ENCODE data around the gene CMIP. TPM values are rescaled to one million over a fixed set of nuclear protein-coding genes. Genes with fewer than 3 reads are reported as not detected.

CMIP gene
- total RNA-seq, 1 donor from 2014 or later, result 163 TPM

DNA sequence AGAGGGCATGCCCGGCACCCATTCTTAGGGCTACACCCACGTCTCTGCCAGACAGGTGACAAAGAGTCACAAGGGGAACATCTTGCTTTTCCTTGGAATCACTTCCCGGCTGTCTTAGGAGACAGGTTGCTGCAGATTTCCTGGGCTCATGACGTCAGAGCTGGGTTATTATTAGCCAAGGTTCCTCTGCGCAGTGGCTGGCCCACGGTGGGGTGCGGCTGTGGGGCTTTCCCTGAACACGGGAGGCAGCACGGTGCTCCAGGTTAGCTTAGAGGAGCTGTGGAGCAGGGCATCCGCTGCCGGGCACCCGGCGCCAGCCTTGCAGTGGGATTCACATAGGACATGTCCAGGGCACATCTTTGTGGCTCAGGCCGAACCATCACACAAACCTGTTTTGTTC lies 216.5 kb downstream of the CMIP start:
- no peak for DNase-seq
- H3K4me1 Mint-ChIP-seq (ENCODE audit: low read depth, unreplicated experiment), result peaks cover 10% of the 10 kb centered on the region
- no peak overlapping the region for H3K27ac Mint-ChIP-seq (ENCODE audit: unreplicated experiment)
- H3K27me3 Mint-ChIP-seq (ENCODE audit: unreplicated experiment), result peaks cover 16% of the 10 kb centered on the region
- TF ChIP-seq, protein P1, sequence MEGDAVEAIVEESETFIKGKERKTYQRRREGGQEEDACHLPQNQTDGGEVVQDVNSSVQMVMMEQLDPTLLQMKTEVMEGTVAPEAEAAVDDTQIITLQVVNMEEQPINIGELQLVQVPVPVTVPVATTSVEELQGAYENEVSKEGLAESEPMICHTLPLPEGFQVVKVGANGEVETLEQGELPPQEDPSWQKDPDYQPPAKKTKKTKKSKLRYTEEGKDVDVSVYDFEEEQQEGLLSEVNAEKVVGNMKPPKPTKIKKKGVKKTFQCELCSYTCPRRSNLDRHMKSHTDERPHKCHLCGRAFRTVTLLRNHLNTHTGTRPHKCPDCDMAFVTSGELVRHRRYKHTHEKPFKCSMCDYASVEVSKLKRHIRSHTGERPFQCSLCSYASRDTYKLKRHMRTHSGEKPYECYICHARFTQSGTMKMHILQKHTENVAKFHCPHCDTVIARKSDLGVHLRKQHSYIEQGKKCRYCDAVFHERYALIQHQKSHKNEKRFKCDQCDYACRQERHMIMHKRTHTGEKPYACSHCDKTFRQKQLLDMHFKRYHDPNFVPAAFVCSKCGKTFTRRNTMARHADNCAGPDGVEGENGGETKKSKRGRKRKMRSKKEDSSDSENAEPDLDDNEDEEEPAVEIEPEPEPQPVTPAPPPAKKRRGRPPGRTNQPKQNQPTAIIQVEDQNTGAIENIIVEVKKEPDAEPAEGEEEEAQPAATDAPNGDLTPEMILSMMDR (IDR thresholded peaks at IDR 0.05; ENCODE audit: partially characterized antibody, unreplicated experiment), result no peak
- H3K4me3 Mint-ChIP-seq (ENCODE audit: unreplicated experiment), result no peak overlapping the region
- peaks cover 23% of the 10 kb centered on the region for H3K36me3 Mint-ChIP-seq (ENCODE audit: unreplicated experiment)
- peaks cover 7% of the 10 kb centered on the region for H3K9me3 Mint-ChIP-seq (ENCODE audit: unreplicated experiment)

DNA sequence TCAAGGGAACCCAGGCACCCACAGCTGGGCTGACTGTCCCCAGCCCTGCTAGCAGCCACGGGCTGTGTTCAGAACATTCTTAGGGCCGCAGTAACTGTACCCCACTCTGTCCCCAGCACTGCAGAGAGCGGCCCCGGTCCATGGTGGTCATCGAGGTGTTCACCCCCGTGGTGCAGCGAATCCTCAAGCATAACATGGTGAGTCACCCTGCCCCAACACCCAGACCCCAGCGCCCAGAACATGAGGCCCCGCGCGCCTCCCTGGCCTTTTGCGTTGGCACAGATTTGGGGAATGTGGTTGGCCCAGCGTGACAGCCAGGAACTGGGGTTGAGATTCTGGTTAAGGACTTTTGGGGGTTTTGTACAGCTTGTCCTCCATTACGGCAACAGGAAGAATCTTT lies 219.5 kb downstream of the CMIP start:
- DNase-seq, result no peak
- H3K36me3 Mint-ChIP-seq (ENCODE audit: unreplicated experiment), result peaks cover 16% of the 10 kb centered on the region
- H3K27ac Mint-ChIP-seq (ENCODE audit: unreplicated experiment), result no peak overlapping the region
- H3K4me1 Mint-ChIP-seq (ENCODE audit: low read depth, unreplicated experiment), result peaks cover 9% of the 10 kb centered on the region
- peaks cover 11% of the 10 kb centered on the region for H3K9me3 Mint-ChIP-seq (ENCODE audit: unreplicated experiment)
- TF ChIP-seq, protein P1 (IDR thresholded peaks at IDR 0.05; ENCODE audit: partially characterized antibody, unreplicated experiment), result no peak
- H3K27me3 Mint-ChIP-seq (ENCODE audit: unreplicated experiment), result peaks cover 17% of the 10 kb centered on the region
- H3K4me3 Mint-ChIP-seq (ENCODE audit: unreplicated experiment), result no peak overlapping the region

DNA sequence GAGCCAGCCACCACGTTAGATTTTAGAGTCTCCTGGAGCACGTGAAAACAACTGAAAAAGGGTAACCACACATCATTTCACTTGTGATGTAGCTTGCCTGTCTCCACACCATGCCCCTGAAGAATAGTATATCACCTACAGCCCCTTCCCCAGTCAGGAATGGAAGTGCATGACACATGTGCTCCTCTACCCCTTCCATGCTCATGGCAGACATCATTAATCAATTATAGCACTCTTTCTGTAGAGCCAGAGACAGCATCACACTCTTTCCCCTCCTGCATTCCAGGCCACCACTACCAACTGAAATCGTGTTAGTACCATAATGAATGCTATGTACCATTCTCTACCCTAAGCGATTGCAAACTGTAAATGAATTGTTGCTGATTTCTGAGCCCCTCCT lies 221.0 kb downstream of the CMIP start:
- peaks cover 9% of the 10 kb centered on the region for H3K4me1 Mint-ChIP-seq (ENCODE audit: low read depth, unreplicated experiment)
- no peak for DNase-seq

DNA sequence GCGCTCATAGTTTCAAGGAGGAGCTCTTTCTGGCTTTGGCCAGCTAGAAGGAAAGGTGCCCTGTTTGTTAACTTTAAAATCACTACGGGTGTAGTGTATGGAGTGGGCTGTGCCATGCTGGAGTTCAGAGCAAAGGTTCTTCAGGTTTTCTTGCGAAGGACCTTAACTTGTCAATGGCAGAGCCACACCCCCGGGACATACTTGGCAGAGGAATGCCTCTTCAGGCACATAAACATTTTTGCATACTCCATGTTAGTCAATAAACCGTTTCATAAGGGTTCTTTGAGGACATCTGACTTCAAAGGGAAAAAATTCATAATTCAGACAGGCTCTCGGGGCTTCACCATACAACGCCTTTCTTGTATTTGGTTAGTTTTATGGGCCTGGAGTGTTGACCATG lies 221.5 kb downstream of the CMIP start:
- H3K36me3 Mint-ChIP-seq (ENCODE audit: unreplicated experiment), result peaks cover 13% of the 10 kb centered on the region
- peaks cover 9% of the 10 kb centered on the region for H3K9me3 Mint-ChIP-seq (ENCODE audit: unreplicated experiment)
- no peak overlapping the region for H3K4me3 Mint-ChIP-seq (ENCODE audit: unreplicated experiment)
- no peak overlapping the region for H3K27ac Mint-ChIP-seq (ENCODE audit: unreplicated experiment)
- TF ChIP-seq, protein P1 (IDR thresholded peaks at IDR 0.05; ENCODE audit: partially characterized antibody, unreplicated experiment), result no peak
- peaks cover 9% of the 10 kb centered on the region for H3K4me1 Mint-ChIP-seq (ENCODE audit: low read depth, unreplicated experiment)
- no peak for DNase-seq
- peaks cover 16% of the 10 kb centered on the region for H3K27me3 Mint-ChIP-seq (ENCODE audit: unreplicated experiment)

More for the DNA sequence above, 221.0 kb downstream of the CMIP start:
- Mint-ChIP-seq H3K9me3 (ENCODE audit: unreplicated experiment) (peaks cover 10% of the 10 kb centered on the region), H3K4me3 (ENCODE audit: unreplicated experiment) (no peak overlapping the region), H3K27me3 (ENCODE audit: unreplicated experiment) (peaks cover 18% of the 10 kb centered on the region), H3K27ac (ENCODE audit: unreplicated experiment) (no peak overlapping the region), H3K36me3 (ENCODE audit: unreplicated experiment) (peaks cover 15% of the 10 kb centered on the region)
- TF ChIP-seq, protein P1 (IDR thresholded peaks at IDR 0.05; ENCODE audit: partially characterized antibody, unreplicated experiment), result no peak

DNA sequence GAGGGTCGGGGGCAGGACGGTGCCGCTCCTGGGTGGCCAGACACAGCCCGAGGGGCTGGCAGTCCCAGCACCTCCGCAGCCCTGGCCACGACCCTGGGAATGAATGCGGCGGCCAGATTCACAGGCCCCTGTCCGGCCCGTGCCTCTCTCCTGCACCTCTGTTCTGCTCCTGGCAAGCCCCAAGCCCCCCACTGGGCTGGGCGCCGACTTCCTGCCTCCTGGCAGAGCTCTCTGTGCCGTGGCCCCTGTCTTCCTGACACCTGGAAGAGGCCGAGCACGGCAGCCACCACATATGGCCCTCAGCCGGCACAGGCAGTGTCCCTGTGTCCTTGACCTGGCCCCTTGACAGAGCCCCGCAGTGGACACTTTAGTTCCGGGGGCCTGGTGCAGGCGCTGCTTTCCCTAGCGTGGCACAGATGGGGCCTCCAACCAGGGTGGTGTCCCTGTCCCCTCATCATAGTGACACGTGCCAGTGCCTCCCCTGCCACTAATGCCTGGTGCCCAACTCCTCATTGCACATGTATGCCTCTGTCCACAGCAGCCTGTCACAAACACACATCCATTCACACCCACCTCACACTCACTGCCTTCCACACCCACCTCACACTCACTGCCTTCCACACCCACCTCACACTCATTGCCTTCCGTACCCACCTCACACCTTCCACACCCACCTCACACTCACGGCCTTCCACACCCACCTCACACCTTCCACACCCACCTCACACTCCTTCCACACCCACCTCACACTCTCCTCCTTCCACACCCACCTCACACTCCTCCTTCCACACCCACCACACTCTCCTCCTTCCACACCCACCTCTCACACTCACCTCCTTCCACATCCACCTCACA lies 223.9 kb downstream of the CMIP start:
- peaks cover 6% of the 10 kb centered on the region for H3K9me3 Mint-ChIP-seq (ENCODE audit: unreplicated experiment)
- H3K27ac Mint-ChIP-seq (ENCODE audit: unreplicated experiment), result no peak overlapping the region
- peaks cover 13% of the 10 kb centered on the region for H3K36me3 Mint-ChIP-seq (ENCODE audit: unreplicated experiment)
- H3K27me3 Mint-ChIP-seq (ENCODE audit: unreplicated experiment), result peaks cover 17% of the 10 kb centered on the region
- peaks cover 7% of the 10 kb centered on the region for H3K4me1 Mint-ChIP-seq (ENCODE audit: low read depth, unreplicated experiment)
- H3K4me3 Mint-ChIP-seq (ENCODE audit: unreplicated experiment), result no peak overlapping the region
- DNase-seq, result no peak
- TF ChIP-seq, protein P1 (IDR thresholded peaks at IDR 0.05; ENCODE audit: partially characterized antibody, unreplicated experiment), result no peak

All from glutamatergic neuron (in vitro differentiated cells).